ENCODE measurements around the gene HLF.

Gene HLF

DNA sequence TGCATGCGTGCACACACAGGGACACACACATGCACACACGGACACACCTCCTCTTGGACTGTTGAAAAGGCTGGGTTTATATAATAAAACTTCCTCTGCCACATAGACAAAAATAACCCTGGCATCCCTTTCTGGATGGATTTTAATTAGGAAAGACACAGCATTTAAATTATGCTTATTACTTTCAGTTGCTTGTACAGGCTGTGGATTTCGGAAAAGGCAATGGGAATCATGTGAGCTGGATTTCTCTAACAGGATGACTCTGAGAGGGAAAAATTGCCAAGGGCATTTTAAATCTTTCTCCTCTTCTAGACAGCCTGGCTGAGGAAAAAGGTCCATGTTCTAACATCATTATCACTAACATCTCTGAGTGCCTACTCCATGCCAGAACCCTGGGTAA is 75.9 kb downstream of the HLF start:
- no peak overlapping the region for H3K27ac ChIP-seq (replicated peaks)
- TF ChIP-seq REST (IDR thresholded peaks at IDR 0.05; ENCODE audit: insufficient replicate concordance, low read depth) (no peak), SPI1 (IDR thresholded peaks at IDR 0.05; ENCODE audit: borderline replicate concordance, low read depth) (no peak), GABPA (IDR thresholded peaks at IDR 0.05; ENCODE audit: low read depth) (no peak), CTCF (IDR thresholded peaks at IDR 0.05; ENCODE audit: insufficient read depth, low read length) (no peak), POLR2AphosphoS5 (IDR thresholded peaks at IDR 0.05; ENCODE audit: low read depth) (no peak)
- DNase-seq (ENCODE audit: low read depth in 1 of 2, low spot score in 1 of 2): no peak
- H3K4me3 ChIP-seq (replicated peaks; ENCODE audit: insufficient read depth, low read length): no peak overlapping the region
- H3K27me3 ChIP-seq (ENCODE audit: insufficient read depth, poor library complexity, severe bottlenecking): peaks cover 5% of the 10 kb centered on the region

DNA sequence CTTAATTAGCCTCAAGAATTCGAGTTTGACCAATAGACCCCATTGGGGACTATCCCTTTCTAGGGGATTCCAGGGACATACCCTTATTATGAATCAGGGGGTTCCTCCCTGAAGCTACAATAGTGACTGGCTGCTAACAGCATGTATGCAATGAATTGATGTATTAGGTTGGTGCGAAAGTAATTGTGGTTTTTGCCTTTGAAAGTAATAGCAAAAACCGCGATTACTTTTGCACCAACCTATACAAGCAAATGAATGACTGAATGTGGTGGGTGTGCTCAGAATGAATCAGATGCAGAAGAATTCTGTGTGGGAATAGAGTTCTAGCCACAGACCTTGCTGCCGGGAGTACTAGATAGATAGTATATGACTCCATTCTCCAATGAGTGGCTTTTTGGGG is 76.7 kb downstream of the HLF start:
- DNase-seq (ENCODE audit: low read depth in 1 of 2, low spot score in 1 of 2): no peak
- Histone ChIP-seq H3K27ac (replicated peaks) (no peak overlapping the region), H3K27me3 (ENCODE audit: insufficient read depth, poor library complexity, severe bottlenecking) (peaks cover 5% of the 10 kb centered on the region), H3K4me3 (replicated peaks; ENCODE audit: insufficient read depth, low read length) (no peak overlapping the region)
- no peak for TF ChIP-seq SPI1 (IDR thresholded peaks at IDR 0.05; ENCODE audit: borderline replicate concordance, low read depth)
- TF ChIP-seq GABPA (IDR thresholded peaks at IDR 0.05; ENCODE audit: low read depth): no peak
- no peak for TF ChIP-seq POLR2AphosphoS5 (IDR thresholded peaks at IDR 0.05; ENCODE audit: low read depth)
- TF ChIP-seq REST (IDR thresholded peaks at IDR 0.05; ENCODE audit: insufficient replicate concordance, low read depth): no peak
- TF ChIP-seq CTCF (IDR thresholded peaks at IDR 0.05; ENCODE audit: insufficient read depth, low read length): no peak

GRCh38 chr17:55342800-55343585 is 78.2 kb downstream of the HLF start:
- H3K27ac ChIP-seq (replicated peaks): no peak overlapping the region
- peaks cover 5% of the 10 kb centered on the region for H3K27me3 ChIP-seq (ENCODE audit: insufficient read depth, poor library complexity, severe bottlenecking)
- H3K4me3 ChIP-seq (replicated peaks; ENCODE audit: insufficient read depth, low read length): no peak overlapping the region
- TF ChIP-seq POLR2AphosphoS5 (IDR thresholded peaks at IDR 0.05; ENCODE audit: low read depth) (no peak), GABPA (IDR thresholded peaks at IDR 0.05; ENCODE audit: low read depth) (no peak), REST (IDR thresholded peaks at IDR 0.05; ENCODE audit: insufficient replicate concordance, low read depth) (no peak), SPI1 (IDR thresholded peaks at IDR 0.05; ENCODE audit: borderline replicate concordance, low read depth) (no peak), CTCF (IDR thresholded peaks at IDR 0.05; ENCODE audit: insufficient read depth, low read length) (no peak)
- no peak for DNase-seq (ENCODE audit: low read depth in 1 of 2, low spot score in 1 of 2)
